ENCODE results near the gene ARL5A. TPM values are rescaled to one million over a fixed set of nuclear protein-coding genes. Genes with fewer than 3 reads are reported as not detected.
A peak's percentile ranks its signal among the peaks of the same experiment; 100 is the strongest.

ARL5A gene
- total RNA-seq, 6 experiments from 2014 or later = 32.0 to 46.6 (median 39.9) TPM

- TF ChIP-seq CTCF (IDR thresholded peaks at IDR 0.05) = no peak
- Mint-ChIP-seq H3K4me3 (peak overlapping the region; percentile 65), H3K36me3 (ENCODE audit: low read depth) (peaks cover 40% of the 10 kb centered on the region), H3K27ac (peak overlapping the region; percentile 90), H3K4me1 (ENCODE audit: low read depth) (peaks cover 37% of the 10 kb centered on the region), H3K27me3 (ENCODE audit: insufficient read depth) (peaks cover 1% of the 10 kb centered on the region; the same call in 1 of the 2 replicates), H3K9me3 (no peaks in the 10 kb centered on the region)
- DNase-seq = peak; percentile 19
Observed at GRCh38 chr2:151775057-151775740, 53.0 kb downstream of the ARL5A start.

GRCh38 chr2:151774506-151774905 is 53.7 kb downstream of the ARL5A start:
- no peak for TF ChIP-seq CTCF (IDR thresholded peaks at IDR 0.05)
- Mint-ChIP-seq H3K4me3 (peak overlapping the region; percentile 65), H3K9me3 (no peaks in the 10 kb centered on the region), H3K36me3 (ENCODE audit: low read depth) (peaks cover 33% of the 10 kb centered on the region), H3K27ac (peak overlapping the region; percentile 90), H3K27me3 (ENCODE audit: insufficient read depth) (no peaks in the 10 kb centered on the region), H3K4me1 (ENCODE audit: low read depth) (peaks cover 37% of the 10 kb centered on the region)
- DNase-seq = peak; percentile 64

GRCh38 chr2:151771599-151772358 is 56.4 kb downstream of the ARL5A start:
- Mint-ChIP-seq H3K27ac (peak overlapping the region; percentile 64), H3K9me3 (no peaks in the 10 kb centered on the region), H3K27me3 (ENCODE audit: insufficient read depth) (no peaks in the 10 kb centered on the region), H3K4me3 (peak overlapping the region; percentile 23), H3K36me3 (ENCODE audit: low read depth) (peaks cover 8% of the 10 kb centered on the region; the same call in 1 of the 2 replicates), H3K4me1 (ENCODE audit: low read depth) (peaks cover 49% of the 10 kb centered on the region)
- peak; percentile 90 for DNase-seq
- TF ChIP-seq CTCF (IDR thresholded peaks at IDR 0.05) = no peak

GRCh38 chr2:151770995-151771394 is 57.2 kb downstream of the ARL5A start:
- no peaks in the 10 kb centered on the region for H3K9me3 Mint-ChIP-seq
- H3K27ac Mint-ChIP-seq = no peak overlapping the region
- no peak for TF ChIP-seq CTCF (IDR thresholded peaks at IDR 0.05)
- H3K27me3 Mint-ChIP-seq (ENCODE audit: insufficient read depth) = no peaks in the 10 kb centered on the region
- H3K36me3 Mint-ChIP-seq (ENCODE audit: low read depth) = peaks cover under 1% of the 10 kb centered on the region; the same call in 1 of the 2 replicates
- no peak for DNase-seq
- peaks cover 57% of the 10 kb centered on the region for H3K4me1 Mint-ChIP-seq (ENCODE audit: low read depth)
- H3K4me3 Mint-ChIP-seq = no peak overlapping the region

GRCh38 chr2:151769606-151770005 is 58.6 kb downstream of the ARL5A start:
- DNase-seq = no peak
- Mint-ChIP-seq H3K27ac (no peak overlapping the region), H3K9me3 (no peaks in the 10 kb centered on the region), H3K36me3 (ENCODE audit: low read depth) (no peaks in the 10 kb centered on the region), H3K4me3 (no peak overlapping the region), H3K27me3 (ENCODE audit: insufficient read depth) (no peaks in the 10 kb centered on the region), H3K4me1 (ENCODE audit: low read depth) (peaks cover 45% of the 10 kb centered on the region)
- no peak for TF ChIP-seq CTCF (IDR thresholded peaks at IDR 0.05)
